WTC11 (cell line): Measurements from ENCODE around the gene OTOG.

Experiments
- CREB1 ChIP-seq: sonication (generic); formaldehyde crosslinking; IDR thresholded peaks from 2 replicates; pipeline ENCODE4 v1.8.0; 2023; ENCODE audit warnings: mild to moderate bottlenecking, missing genetic modification reagents
- FOXJ3 ChIP-seq: sonication (generic); formaldehyde crosslinking; IDR thresholded peaks from 2 replicates; pipeline ENCODE4 v1.9.0; 2021; ENCODE audit warnings: missing genetic modification reagents, mild to moderate bottlenecking, borderline replicate concordance
- FOXP1 ChIP-seq: sonication (generic); formaldehyde crosslinking; IDR thresholded peaks from 2 replicates; pipeline ENCODE4 v1.8.0; 2022; ENCODE audit warnings: missing genetic modification reagents, mild to moderate bottlenecking, moderate library complexity, borderline replicate concordance
- SMAD3 ChIP-seq: sonication (generic); formaldehyde crosslinking; IDR thresholded peaks from 2 replicates; pipeline ENCODE4 v1.8.0; 2022; ENCODE audit warnings: missing genetic modification reagents, mild to moderate bottlenecking, borderline replicate concordance
- TEAD4 ChIP-seq: sonication (generic); formaldehyde crosslinking; IDR thresholded peaks from 2 replicates; pipeline ENCODE4 v1.8.0; 2022; ENCODE audit warnings: mild to moderate bottlenecking, missing genetic modification reagents
- ZNF121 ChIP-seq: sonication (generic); formaldehyde crosslinking; IDR thresholded peaks from 2 replicates; pipeline ENCODE4 v1.8.0; 2023; ENCODE audit warnings: missing genetic modification reagents
- ZNF138 ChIP-seq: sonication (generic); formaldehyde crosslinking; conservative IDR thresholded peaks from 2 replicates; pipeline ENCODE4 v1.8.1; 2022; ENCODE audit warnings: mild to moderate bottlenecking, moderate library complexity, missing genetic modification reagents
- ZNF671 ChIP-seq: fragments of 250-450 bp; sonication (Bioruptor Pico); IDR thresholded peaks from 2 replicates; pipeline ENCODE4 v1.8.0; 2021; ENCODE audit warnings: mild to moderate bottlenecking
- TF ChIP-seq, protein P1 (sequence below): fragments of 200-600 bp; IDR thresholded peaks from 2 replicates; pipeline ENCODE4 v1.8.0; 2022; ENCODE audit warnings: antibody characterized with exemption
- TF ChIP-seq, protein P2 (sequence below): sonication (generic); formaldehyde crosslinking; IDR thresholded peaks from 2 replicates; pipeline ENCODE4 v1.8.1; 2023; ENCODE audit warnings: mild to moderate bottlenecking, missing genetic modification reagents, moderate library complexity
- TF ChIP-seq, protein P3 (sequence below): sonication (generic); formaldehyde crosslinking; IDR thresholded peaks from 2 replicates; pipeline ENCODE4 v1.8.0; 2022; ENCODE audit warnings: mild to moderate bottlenecking, missing genetic modification reagents
- TF ChIP-seq, protein P4 (sequence below): sonication (generic); formaldehyde crosslinking; conservative IDR thresholded peaks from 2 replicates; pipeline ENCODE4 v1.8.1; 2022; ENCODE audit warnings: mild to moderate bottlenecking, missing genetic modification reagents
- TF ChIP-seq, protein P5 (sequence below): sonication (generic); formaldehyde crosslinking; IDR thresholded peaks from 2 replicates; pipeline ENCODE4 v1.8.1; 2023; ENCODE audit warnings: mild to moderate bottlenecking, missing genetic modification reagents, borderline replicate concordance
- TF ChIP-seq, protein P6 (sequence below): sonication (generic); formaldehyde crosslinking; IDR thresholded peaks from 2 replicates; pipeline ENCODE4 v1.8.1; 2023; ENCODE audit warnings: mild to moderate bottlenecking, missing genetic modification reagents, moderate library complexity

DNA sequence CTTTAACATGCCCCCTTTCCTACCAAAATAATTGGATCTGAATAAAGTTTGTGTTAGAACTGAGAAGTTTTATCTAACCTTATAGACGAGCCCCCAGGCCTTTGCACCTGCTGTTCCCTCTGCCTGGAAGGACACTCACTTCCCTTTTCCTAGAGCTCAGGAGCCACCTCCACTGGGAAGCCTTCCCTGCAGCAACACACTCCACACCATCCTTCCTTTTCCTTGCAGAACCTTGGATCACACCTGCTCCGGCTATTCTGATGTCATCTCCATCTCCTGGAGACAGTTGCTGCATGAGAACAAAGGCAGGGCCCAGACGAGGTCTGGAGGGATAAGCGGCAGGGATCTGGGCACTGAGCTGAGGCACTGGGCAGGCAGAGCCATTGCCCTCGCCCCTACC, 149.7 kb downstream of the OTOG start:
- TF ChIP-seq, protein P1, sequence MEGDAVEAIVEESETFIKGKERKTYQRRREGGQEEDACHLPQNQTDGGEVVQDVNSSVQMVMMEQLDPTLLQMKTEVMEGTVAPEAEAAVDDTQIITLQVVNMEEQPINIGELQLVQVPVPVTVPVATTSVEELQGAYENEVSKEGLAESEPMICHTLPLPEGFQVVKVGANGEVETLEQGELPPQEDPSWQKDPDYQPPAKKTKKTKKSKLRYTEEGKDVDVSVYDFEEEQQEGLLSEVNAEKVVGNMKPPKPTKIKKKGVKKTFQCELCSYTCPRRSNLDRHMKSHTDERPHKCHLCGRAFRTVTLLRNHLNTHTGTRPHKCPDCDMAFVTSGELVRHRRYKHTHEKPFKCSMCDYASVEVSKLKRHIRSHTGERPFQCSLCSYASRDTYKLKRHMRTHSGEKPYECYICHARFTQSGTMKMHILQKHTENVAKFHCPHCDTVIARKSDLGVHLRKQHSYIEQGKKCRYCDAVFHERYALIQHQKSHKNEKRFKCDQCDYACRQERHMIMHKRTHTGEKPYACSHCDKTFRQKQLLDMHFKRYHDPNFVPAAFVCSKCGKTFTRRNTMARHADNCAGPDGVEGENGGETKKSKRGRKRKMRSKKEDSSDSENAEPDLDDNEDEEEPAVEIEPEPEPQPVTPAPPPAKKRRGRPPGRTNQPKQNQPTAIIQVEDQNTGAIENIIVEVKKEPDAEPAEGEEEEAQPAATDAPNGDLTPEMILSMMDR = no peak
- TF ChIP-seq CREB1 (CRISPR knock-in tag) = no peak
- TF ChIP-seq, protein P2, sequence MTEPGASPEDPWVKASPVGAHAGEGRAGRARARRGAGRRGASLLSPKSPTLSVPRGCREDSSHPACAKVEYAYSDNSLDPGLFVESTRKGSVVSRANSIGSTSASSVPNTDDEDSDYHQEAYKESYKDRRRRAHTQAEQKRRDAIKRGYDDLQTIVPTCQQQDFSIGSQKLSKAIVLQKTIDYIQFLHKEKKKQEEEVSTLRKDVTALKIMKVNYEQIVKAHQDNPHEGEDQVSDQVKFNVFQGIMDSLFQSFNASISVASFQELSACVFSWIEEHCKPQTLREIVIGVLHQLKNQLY = no peak
- TF ChIP-seq, protein P3, sequence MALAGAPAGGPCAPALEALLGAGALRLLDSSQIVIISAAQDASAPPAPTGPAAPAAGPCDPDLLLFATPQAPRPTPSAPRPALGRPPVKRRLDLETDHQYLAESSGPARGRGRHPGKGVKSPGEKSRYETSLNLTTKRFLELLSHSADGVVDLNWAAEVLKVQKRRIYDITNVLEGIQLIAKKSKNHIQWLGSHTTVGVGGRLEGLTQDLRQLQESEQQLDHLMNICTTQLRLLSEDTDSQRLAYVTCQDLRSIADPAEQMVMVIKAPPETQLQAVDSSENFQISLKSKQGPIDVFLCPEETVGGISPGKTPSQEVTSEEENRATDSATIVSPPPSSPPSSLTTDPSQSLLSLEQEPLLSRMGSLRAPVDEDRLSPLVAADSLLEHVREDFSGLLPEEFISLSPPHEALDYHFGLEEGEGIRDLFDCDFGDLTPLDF = no peak
- TF ChIP-seq SMAD3 (CRISPR knock-in tag) = no peak
- TF ChIP-seq, protein P4, sequence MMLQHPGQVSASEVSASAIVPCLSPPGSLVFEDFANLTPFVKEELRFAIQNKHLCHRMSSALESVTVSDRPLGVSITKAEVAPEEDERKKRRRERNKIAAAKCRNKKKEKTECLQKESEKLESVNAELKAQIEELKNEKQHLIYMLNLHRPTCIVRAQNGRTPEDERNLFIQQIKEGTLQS (CRISPR knock-in tag) = no peak
- TF ChIP-seq ZNF138 (CRISPR knock-in tag) = no peak
- no peak for TF ChIP-seq FOXJ3 (CRISPR knock-in tag)
- no peak for TF ChIP-seq ZNF671 (CRISPR knock-in tag)
- TF ChIP-seq ZNF121 (CRISPR knock-in tag) = no peak
- TF ChIP-seq, protein P5, sequence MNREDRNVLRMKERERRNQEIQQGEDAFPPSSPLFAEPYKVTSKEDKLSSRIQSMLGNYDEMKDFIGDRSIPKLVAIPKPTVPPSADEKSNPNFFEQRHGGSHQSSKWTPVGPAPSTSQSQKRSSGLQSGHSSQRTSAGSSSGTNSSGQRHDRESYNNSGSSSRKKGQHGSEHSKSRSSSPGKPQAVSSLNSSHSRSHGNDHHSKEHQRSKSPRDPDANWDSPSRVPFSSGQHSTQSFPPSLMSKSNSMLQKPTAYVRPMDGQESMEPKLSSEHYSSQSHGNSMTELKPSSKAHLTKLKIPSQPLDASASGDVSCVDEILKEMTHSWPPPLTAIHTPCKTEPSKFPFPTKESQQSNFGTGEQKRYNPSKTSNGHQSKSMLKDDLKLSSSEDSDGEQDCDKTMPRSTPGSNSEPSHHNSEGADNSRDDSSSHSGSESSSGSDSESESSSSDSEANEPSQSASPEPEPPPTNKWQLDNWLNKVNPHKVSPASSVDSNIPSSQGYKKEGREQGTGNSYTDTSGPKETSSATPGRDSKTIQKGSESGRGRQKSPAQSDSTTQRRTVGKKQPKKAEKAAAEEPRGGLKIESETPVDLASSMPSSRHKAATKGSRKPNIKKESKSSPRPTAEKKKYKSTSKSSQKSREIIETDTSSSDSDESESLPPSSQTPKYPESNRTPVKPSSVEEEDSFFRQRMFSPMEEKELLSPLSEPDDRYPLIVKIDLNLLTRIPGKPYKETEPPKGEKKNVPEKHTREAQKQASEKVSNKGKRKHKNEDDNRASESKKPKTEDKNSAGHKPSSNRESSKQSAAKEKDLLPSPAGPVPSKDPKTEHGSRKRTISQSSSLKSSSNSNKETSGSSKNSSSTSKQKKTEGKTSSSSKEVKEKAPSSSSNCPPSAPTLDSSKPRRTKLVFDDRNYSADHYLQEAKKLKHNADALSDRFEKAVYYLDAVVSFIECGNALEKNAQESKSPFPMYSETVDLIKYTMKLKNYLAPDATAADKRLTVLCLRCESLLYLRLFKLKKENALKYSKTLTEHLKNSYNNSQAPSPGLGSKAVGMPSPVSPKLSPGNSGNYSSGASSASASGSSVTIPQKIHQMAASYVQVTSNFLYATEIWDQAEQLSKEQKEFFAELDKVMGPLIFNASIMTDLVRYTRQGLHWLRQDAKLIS (CRISPR knock-in tag) = no peak
- no peak for TF ChIP-seq FOXP1 (CRISPR knock-in tag)
- no peak for TF ChIP-seq TEAD4 (CRISPR knock-in tag)
- TF ChIP-seq, protein P6, sequence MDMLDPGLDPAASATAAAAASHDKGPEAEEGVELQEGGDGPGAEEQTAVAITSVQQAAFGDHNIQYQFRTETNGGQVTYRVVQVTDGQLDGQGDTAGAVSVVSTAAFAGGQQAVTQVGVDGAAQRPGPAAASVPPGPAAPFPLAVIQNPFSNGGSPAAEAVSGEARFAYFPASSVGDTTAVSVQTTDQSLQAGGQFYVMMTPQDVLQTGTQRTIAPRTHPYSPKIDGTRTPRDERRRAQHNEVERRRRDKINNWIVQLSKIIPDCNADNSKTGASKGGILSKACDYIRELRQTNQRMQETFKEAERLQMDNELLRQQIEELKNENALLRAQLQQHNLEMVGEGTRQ (CRISPR knock-in tag) = no peak
